HepG2 (cell line): ENCODE measurements around the gene KIAA2012.

Source experiments
- CTCF ChIP-seq: sonication (generic); formaldehyde crosslinking; IDR thresholded peaks from 2 replicates; pipeline ENCODE4 v1.5.0; 2020; ENCODE audit warnings: mild to moderate bottlenecking, missing genetic modification reagents, moderate library complexity
- HMG20A ChIP-seq: IDR thresholded peaks from 2 replicates; pipeline ENCODE4 v1.6.1; 2016; ENCODE audit warnings: borderline replicate concordance
- POLR2A ChIP-seq, 2 experiments: IDR thresholded peaks; 2 replicates each; pipeline ENCODE4 v1.6.1; 2011; ENCODE audit warnings: low read depth in 2 of 2, low read length in 2 of 2, mild to moderate bottlenecking in 1 of 2, moderate library complexity in 1 of 2; ENCODE audit not compliant: insufficient read depth in 1 of 2
- SMC3 ChIP-seq: IDR thresholded peaks from 2 replicates; pipeline ENCODE4 v1.6.1; 2011; ENCODE audit warnings: low read length, improper control_type of control experiment

- TF ChIP-seq SMC3: no peak
- no peak for TF ChIP-seq HMG20A (CRISPR knock-in tag)
- no peak for TF ChIP-seq POLR2A (IDR thresholded peaks at IDR 0.05; ENCODE audit: insufficient read depth in 1 of 2, low read depth in 2 of 2, low read length in 2 of 2)
- no peak for TF ChIP-seq CTCF (CRISPR knock-in tag)
Measured at GRCh38 chr2:202064881-202065230, 8.2 kb upstream of the KIAA2012 start.
